ENCODE results near the gene TIGAR.

Gene TIGAR

GRCh38 chr12:4311776-4312175, 9.2 kb upstream of the TIGAR start:
- peaks cover 7% of the 10 kb centered on the region; the same call in 1 of the 2 replicates for H3K27me3 ChIP-seq (ENCODE audit: insufficient read depth, low read length)
- H4K20me1 ChIP-seq (ENCODE audit: insufficient read depth, low read length) = no peaks in the 10 kb centered on the region
- no peak overlapping the region for H2AFZ ChIP-seq (ENCODE audit: low read length)
- H3K4me2 ChIP-seq (ENCODE audit: low read length) = no peak overlapping the region
- peaks cover 3% of the 10 kb centered on the region for H3K4me1 ChIP-seq (ENCODE audit: insufficient read depth, low read length, severe bottlenecking)
- no peak overlapping the region for H3K4me3 ChIP-seq (ENCODE audit: low read depth, low read length, poor library complexity, severe bottlenecking)
- no peaks in the 10 kb centered on the region for H3F3A ChIP-seq (ENCODE audit: insufficient read depth, low read length)
- H3K27ac ChIP-seq (ENCODE audit: low read depth, low read length, poor library complexity, severe bottlenecking) = no peak overlapping the region
- H3K79me2 ChIP-seq (ENCODE audit: insufficient read depth, low read length) = no peaks in the 10 kb centered on the region
- H3K9me2 ChIP-seq (ENCODE audit: low read depth, low read length) = no peaks in the 10 kb centered on the region
- no peak overlapping the region for H3K9ac ChIP-seq (ENCODE audit: low read length)
- TF ChIP-seq CTCF (IDR thresholded peaks at IDR 0.05; ENCODE audit: low read length) (no peak), EZH2 (IDR thresholded peaks at IDR 0.05; ENCODE audit: borderline replicate concordance, low read length) (no peak)
- no peaks in the 10 kb centered on the region for H3K9me3 ChIP-seq (ENCODE audit: low read length)
- no peaks in the 10 kb centered on the region for H3K36me3 ChIP-seq (ENCODE audit: insufficient read depth, low read length)

- H2AFZ ChIP-seq (ENCODE audit: low read length) = no peak overlapping the region
- H3K4me1 ChIP-seq (ENCODE audit: insufficient read depth, low read length, severe bottlenecking) = peaks cover 3% of the 10 kb centered on the region
- H3K27me3 ChIP-seq (ENCODE audit: insufficient read depth, low read length) = peaks cover 5% of the 10 kb centered on the region; the same call in 1 of the 2 replicates
- no peak overlapping the region for H3K4me2 ChIP-seq (ENCODE audit: low read length)
- H3K9me2 ChIP-seq (ENCODE audit: low read depth, low read length) = no peaks in the 10 kb centered on the region
- no peaks in the 10 kb centered on the region for H3K9me3 ChIP-seq (ENCODE audit: low read length)
- no peaks in the 10 kb centered on the region for H3K79me2 ChIP-seq (ENCODE audit: insufficient read depth, low read length)
- H4K20me1 ChIP-seq (ENCODE audit: insufficient read depth, low read length) = no peaks in the 10 kb centered on the region
- no peak overlapping the region for H3K27ac ChIP-seq (ENCODE audit: low read depth, low read length, poor library complexity, severe bottlenecking)
- H3K36me3 ChIP-seq (ENCODE audit: insufficient read depth, low read length) = no peaks in the 10 kb centered on the region
- no peak overlapping the region for H3K4me3 ChIP-seq (ENCODE audit: low read depth, low read length, poor library complexity, severe bottlenecking)
- no peaks in the 10 kb centered on the region for H3F3A ChIP-seq (ENCODE audit: insufficient read depth, low read length)
- TF ChIP-seq EZH2 (IDR thresholded peaks at IDR 0.05; ENCODE audit: borderline replicate concordance, low read length) (no peak), CTCF (IDR thresholded peaks at IDR 0.05; ENCODE audit: low read length) (no peak)
- H3K9ac ChIP-seq (ENCODE audit: low read length) = no peak overlapping the region
These were observed 8.8 kb upstream of the TIGAR start for GRCh38 chr12:4312251-4312650.

GRCh38 chr12:4320497-4320852, 538 bp upstream of the TIGAR start:
- H4K20me1 ChIP-seq (ENCODE audit: insufficient read depth, low read length) = no peaks in the 10 kb centered on the region
- H3K9me2 ChIP-seq (ENCODE audit: low read depth, low read length) = no peaks in the 10 kb centered on the region
- no peaks in the 10 kb centered on the region for H3K9me3 ChIP-seq (ENCODE audit: low read length)
- H2AFZ ChIP-seq (ENCODE audit: low read length) = peak overlapping the region; percentile 31; the same call in 1 of the 2 replicates
- 0 out of 2 replicates have a peak, but pooled peaks cover 11% of the 10 kb centered on the region for H3K79me2 ChIP-seq (ENCODE audit: insufficient read depth, low read length)
- H3K4me2 ChIP-seq (ENCODE audit: low read length) = peak overlapping the region; percentile 72
- no peaks in the 10 kb centered on the region for H3K27me3 ChIP-seq (ENCODE audit: insufficient read depth, low read length)
- H3F3A ChIP-seq (ENCODE audit: insufficient read depth, low read length) = no peaks in the 10 kb centered on the region
- peak overlapping the region; percentile 54 for H3K9ac ChIP-seq (ENCODE audit: low read length)
- no peak overlapping the region for H3K27ac ChIP-seq (ENCODE audit: low read depth, low read length, poor library complexity, severe bottlenecking)
- peaks cover 9% of the 10 kb centered on the region for H3K36me3 ChIP-seq (ENCODE audit: insufficient read depth, low read length)
- TF ChIP-seq CTCF (IDR thresholded peaks at IDR 0.05; ENCODE audit: low read length) = no peak
- TF ChIP-seq EZH2 (IDR thresholded peaks at IDR 0.05; ENCODE audit: borderline replicate concordance, low read length) = no peak
- H3K4me3 ChIP-seq (ENCODE audit: low read depth, low read length, poor library complexity, severe bottlenecking) = peak overlapping the region; percentile 94
- peaks cover 26% of the 10 kb centered on the region for H3K4me1 ChIP-seq (ENCODE audit: insufficient read depth, low read length, severe bottlenecking)

Data from OCI-LY1 (cell line).